Uterus (tissue), 2 donors: ENCODE results near the gene HMGCS2.

Source experiments
- CTCF ChIP-seq, 4 experiments: fragments of 200-600 bp in 2 of 4; fragments of 450-650 bp in 2 of 4; sonication (generic) in 2 of 4; IDR thresholded peaks; one replicate each; pipeline ENCODE4 v1.5.1; 2016 to 2019; ENCODE audit warnings: antibody characterized with exemption in 4 of 4, mild to moderate bottlenecking in 2 of 4, moderate library complexity in 1 of 4
- POLR2A ChIP-seq, 2 donors: fragments of 450-650 bp; IDR thresholded peaks; one replicate each; pipeline ENCODE4 v1.6.1; 2016; ENCODE audit warnings: antibody characterized with exemption in 2 of 2, mild to moderate bottlenecking in 1 of 2, moderate library complexity in 1 of 2

DNA sequence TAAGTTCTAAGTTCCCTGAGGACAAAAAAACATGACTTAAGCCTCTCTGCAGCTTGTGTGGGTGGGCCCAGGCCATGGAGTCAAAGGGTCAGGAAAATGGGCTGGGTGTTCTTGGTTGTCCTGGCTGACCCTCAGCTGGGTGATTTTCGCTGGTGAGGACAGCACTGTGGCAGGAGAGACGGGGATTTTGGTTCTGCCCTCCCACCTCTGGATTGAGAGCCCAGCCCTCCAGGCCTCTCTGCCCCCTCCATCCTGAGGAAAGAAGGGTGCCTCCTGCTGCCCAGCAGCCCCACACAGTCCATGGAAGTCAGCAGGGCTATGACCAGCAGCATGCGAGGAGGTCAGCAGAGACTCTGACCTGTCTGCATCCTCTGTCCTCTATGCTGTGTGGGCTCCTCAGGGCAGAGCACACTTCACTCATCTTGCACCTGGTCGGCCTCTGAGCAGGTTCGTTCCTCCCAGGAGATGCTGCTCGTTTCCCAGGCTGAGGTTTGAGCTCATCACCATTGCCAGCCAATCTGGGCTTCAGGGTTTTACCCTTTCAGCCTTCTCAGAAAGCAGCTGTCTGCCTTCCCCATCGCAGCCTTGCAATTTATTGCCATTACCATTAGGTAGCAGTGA lies 30.5 kb downstream of the HMGCS2 start:
- no peak for TF ChIP-seq CTCF (IDR thresholded peaks at IDR 0.05)
- TF ChIP-seq POLR2A (IDR thresholded peaks at IDR 0.05), result no peak
